K562 (cell line): ENCODE results near the gene MRAS. TPM values are rescaled to one million over a fixed set of nuclear protein-coding genes. Genes with fewer than 3 reads are reported as not detected.

Experiments used
- ATAC-seq: fragments of 200-7000 bp; cut with Tn5 transposase; 3 replicates; pipeline ENCODE4 v1.9.1; 2020; ENCODE audit warnings: moderate library complexity
- BruUV-seq: library from RNA; stranded (reverse); fragments of 400-500 nt; replicated peaks from 2 replicates; lab custom pipeline; 2021; lab: Mats Ljungman, UMichigan
- CTCF ChIA-PET: fragments of 300-600 bp; formaldehyde crosslinking; extraction: SDS; loops from one replicate; lab custom pipeline; 2021; ENCODE audit warnings: low intra/inter-chr PET ratio; lab: Yijun Ruan, JAX
- POLR2A ChIA-PET: fragments of 300-600, 350-650 bp; sonication (Branson Sonifier 250); formaldehyde crosslinking; extraction: SDS; loops from one replicate; lab custom pipeline; 2021; ENCODE audit warnings: antibody characterized with exemption, inconsistent platforms; lab: Yijun Ruan, JAX
- DNase-seq, 4 experiments: peaks; one replicate each; pipeline versions ENCODE4 v3.0.0 to v3.0.0-alpha.2; 2011 to 2018; ENCODE audit warnings: low spot score in 3 of 4, mixed read lengths in 3 of 4; ENCODE audit errors: extremely low read depth in 1 of 4
- FAIRE-seq: peaks from 2 replicates; lab custom pipeline; 2011; peaks lifted over from hg19 to GRCh38; lab: Jason Lieb, UNC
- H2AFZ ChIP-seq: 2 replicates; pipeline ENCODE4 v1.6.0; 2011; ENCODE audit warnings: low read depth, low read length, control low read depth, inconsistent platforms
- H3K27ac ChIP-seq: fragments of 200-600 bp; 3 replicates; pipeline ENCODE4 v1.8.0; 2011; ENCODE audit warnings: low read depth, mild to moderate bottlenecking, control low read depth, inconsistent platforms, low read length, moderate library complexity, mixed read lengths; ENCODE audit errors: extremely low read depth
- H3K27me3 ChIP-seq, 2 experiments: fragments of 300-600 bp in 1 of 2; 2 replicates in 1 of 2; 3 replicates in 1 of 2; pipeline versions ENCODE4 v1.6.0 to v1.8.0; 2011; ENCODE audit warnings: inconsistent platforms in 2 of 2, low read length in 2 of 2, mild to moderate bottlenecking in 1 of 2, mixed read lengths in 1 of 2, moderate library complexity in 1 of 2; ENCODE audit not compliant: control insufficient read depth in 2 of 2, insufficient read depth in 2 of 2
- H3K36me3 ChIP-seq: fragments of 300-600 bp; 3 replicates; pipeline ENCODE4 v1.8.0; 2011; ENCODE audit warnings: mild to moderate bottlenecking, low read length, inconsistent platforms; ENCODE audit not compliant: control insufficient read depth, insufficient read depth
- H3K4me1 ChIP-seq, 2 experiments: fragments of 200-600 bp in 1 of 2; replicated peaks in 1 of 2; 2 replicates in 1 of 2; 3 replicates in 1 of 2; pipeline versions ENCODE4 v1.5.1 to v1.8.0; 2011; ENCODE audit warnings: inconsistent platforms in 2 of 2, low read length in 2 of 2, mild to moderate bottlenecking in 1 of 2, mixed read lengths in 1 of 2, moderate library complexity in 1 of 2; ENCODE audit not compliant: control insufficient read depth in 2 of 2, insufficient read depth in 2 of 2
- H3K4me2 ChIP-seq: 2 replicates; pipeline ENCODE4 v1.6.1; 2011; ENCODE audit warnings: low read length, control low read depth, inconsistent platforms, mixed read lengths; ENCODE audit not compliant: insufficient read depth
- H3K4me3 ChIP-seq: fragments of 200-600 bp; sonication (generic), shearing (Covaris generic); 2 replicates; pipeline ENCODE4 v1.5.1; 2016; ENCODE audit warnings: control low read depth, inconsistent platforms
- H3K79me2 ChIP-seq: fragments of 200-600 bp; 3 replicates; pipeline ENCODE4 v1.8.0; 2011; ENCODE audit warnings: low read length, inconsistent platforms; ENCODE audit not compliant: control insufficient read depth, insufficient read depth
- H3K9ac ChIP-seq, 2 experiments: 2 replicates each; pipeline versions ENCODE4 v1.6.0 to v1.6.1; 2011; ENCODE audit warnings: low read depth in 2 of 2, low read length in 2 of 2, control low read depth in 1 of 2, inconsistent platforms in 1 of 2, mild to moderate bottlenecking in 1 of 2, mixed read lengths in 1 of 2; ENCODE audit not compliant: insufficient read depth in 1 of 2
- H3K9me1 ChIP-seq: one replicate; pipeline ENCODE4 v1.6.0; 2011; ENCODE audit warnings: inconsistent platforms, mild to moderate bottlenecking, low read length, moderate library complexity; ENCODE audit not compliant: control insufficient read depth, insufficient read depth
- H3K9me3 ChIP-seq: replicated peaks from 2 replicates; pipeline ENCODE4 v1.5.1; 2011; ENCODE audit warnings: low read depth, low read length, inconsistent platforms; ENCODE audit not compliant: control insufficient read depth, insufficient read depth
- H4K20me1 ChIP-seq: replicated peaks from 2 replicates; pipeline ENCODE4 v1.6.1; 2011; ENCODE audit warnings: low read length, inconsistent platforms, mixed read lengths; ENCODE audit not compliant: control insufficient read depth, insufficient read depth
- ARID1B ChIP-seq: fragments of 450-650 bp; IDR thresholded peaks from 2 replicates; pipeline ENCODE4 v1.6.1; 2016; ENCODE audit warnings: antibody characterized with exemption, mild to moderate bottlenecking, inconsistent platforms
- BRCA1 ChIP-seq, 2 experiments: fragments of 450-650 bp in 1 of 2; sonication (generic) in 1 of 2; formaldehyde crosslinking in 1 of 2; IDR thresholded peaks; 2 replicates each; pipeline versions ENCODE4 v1.5.0 to v1.6.1; 2017 to 2020; ENCODE audit warnings: mild to moderate bottlenecking in 1 of 2, missing genetic modification reagents in 1 of 2
- CBFA2T2 ChIP-seq: fragments of 450-650 bp; conservative IDR thresholded peaks from 2 replicates; pipeline ENCODE4 v1.6.1; 2017; ENCODE audit warnings: mild to moderate bottlenecking
- CBFA2T3 ChIP-seq: fragments of 450-650 bp; IDR thresholded peaks from 2 replicates; pipeline ENCODE4 v1.6.1; 2017
- FOSL1 ChIP-seq: fragments of 200-800 bp; sonication (Bioruptor generic); conservative IDR thresholded peaks from 2 replicates; pipeline ENCODE4 v1.6.1; 2016; ENCODE audit warnings: missing genetic modification characterization, missing compliant biosample characterization
- FOXM1 ChIP-seq, 2 experiments: fragments of 450-650 bp in 1 of 2; sonication (generic) in 1 of 2; formaldehyde crosslinking in 1 of 2; IDR thresholded peaks; 2 replicates each; pipeline versions ENCODE4 v1.6.1 to v1.9.0; 2017 to 2022; ENCODE audit warnings: low read depth in 2 of 2, mild to moderate bottlenecking in 2 of 2, missing genetic modification reagents in 1 of 2, moderate library complexity in 1 of 2
- GABPB2 ChIP-seq: fragments of 250-450 bp; sonication (Bioruptor Pico); conservative IDR thresholded peaks from 2 replicates; pipeline ENCODE4 v1.5.1; 2021; ENCODE audit warnings: mild to moderate bottlenecking
- HDAC2 ChIP-seq: fragments of 450-650 bp; IDR thresholded peaks from 2 replicates; pipeline ENCODE4 v1.6.1; 2016; ENCODE audit warnings: mild to moderate bottlenecking
- JUND ChIP-seq, 2 experiments: IDR thresholded peaks; 2 replicates in 1 of 2; 3 replicates in 1 of 2; pipeline ENCODE4 v1.6.1; 2011; ENCODE audit warnings: borderline replicate concordance in 2 of 2, low read depth in 2 of 2, low read length in 2 of 2, improper control_type of control experiment in 1 of 2, missing biosample characterization in 1 of 2, missing genetic modification characterization in 1 of 2, missing genetic modification reagents in 1 of 2
- NRF1 ChIP-seq, 2 experiments: fragments of 450-650 bp; IDR thresholded peaks in 1 of 2; conservative IDR thresholded peaks in 1 of 2; 2 replicates each; pipeline ENCODE4 v1.6.1; 2014; ENCODE audit warnings: mild to moderate bottlenecking in 2 of 2
- PKNOX1 ChIP-seq: fragments of 450-650 bp; IDR thresholded peaks from 2 replicates; pipeline ENCODE4 v1.6.1; 2016
- RCOR1 ChIP-seq, 2 experiments: IDR thresholded peaks; 2 replicates each; pipeline ENCODE4 v1.6.1; 2012; ENCODE audit warnings: low read depth in 2 of 2, low read length in 2 of 2, borderline replicate concordance in 1 of 2, improper control_type of control experiment in 1 of 2
- SIX5 ChIP-seq, 2 experiments: IDR thresholded peaks; 2 replicates each; pipeline ENCODE4 v1.6.1; 2011; ENCODE audit warnings: low read length in 2 of 2, borderline replicate concordance in 1 of 2, low read depth in 1 of 2, mild to moderate bottlenecking in 1 of 2, moderate library complexity in 1 of 2; ENCODE audit not compliant: insufficient read depth in 1 of 2
- SMARCE1 ChIP-seq: fragments of 450-650 bp; IDR thresholded peaks from 2 replicates; pipeline ENCODE4 v1.7.1; 2016; ENCODE audit warnings: mild to moderate bottlenecking
- SP2 ChIP-seq: IDR thresholded peaks from 2 replicates; pipeline ENCODE4 v1.6.1; 2011; ENCODE audit warnings: mild to moderate bottlenecking, low read depth, low read length, moderate library complexity; ENCODE audit not compliant: poor library complexity, severe bottlenecking; ENCODE audit errors: extremely low read depth
- TBP ChIP-seq: optimal IDR thresholded peaks from 2 replicates; pipeline ENCODE3; 2011; ENCODE audit warnings: low read depth, low read length, improper control_type of control experiment
- TEAD4 ChIP-seq, 2 experiments: sonication (generic) in 1 of 2; formaldehyde crosslinking in 1 of 2; IDR thresholded peaks; 2 replicates each; pipeline versions ENCODE4 v1.6.1 to v1.8.0; 2012 to 2022; ENCODE audit warnings: borderline replicate concordance in 1 of 2, inconsistent platforms in 1 of 2, low read length in 1 of 2, mild to moderate bottlenecking in 1 of 2, missing genetic modification reagents in 1 of 2
- ZNF253 ChIP-seq: fragments of 250-450 bp; sonication (Bioruptor Pico); conservative IDR thresholded peaks from 2 replicates; pipeline ENCODE4 v1.6.1; 2021; ENCODE audit warnings: mild to moderate bottlenecking
- ZNF347 ChIP-seq: fragments of 450-650 bp; formaldehyde crosslinking; IDR thresholded peaks from 2 replicates; pipeline ENCODE4 v1.4.0; 2020; ENCODE audit warnings: low read depth, mild to moderate bottlenecking, moderate library complexity
- WGBS: fragments of 100-300 bp; shearing (Covaris generic); methylation state at CpG from one replicate; pipeline ENCODE4 v1.1.6; 2016; ENCODE audit warnings: low coverage, mixed read lengths; ENCODE audit not compliant: insufficient coverage; ENCODE audit errors: missing lambda C conversion rate; 5-methylcytosine and 5-hydroxymethylcytosine counted together
- in situ Hi-C: fragments of 300-500 bp; cut with MboI; formaldehyde crosslinking; loops from 4 replicates; pipeline ENCODE4 v1.15.0; 2018; ENCODE audit warnings: inconsistent platforms, mixed read lengths
- intact Hi-C: fragments of 100-400 bp; cut with micrococcal nuclease; formaldehyde crosslinking; loops from 2 replicates; pipeline ENCODE4 v1.14.2; 2022
- polyA plus RNA-seq, 8 experiments: library from polyadenylated mRNA; depleted of rRNA in 4 of 8; stranded (reverse) in 5 of 8; unstranded in 3 of 8; fragments of >200 nt; fragmentation: Nextera tagmentation in 2 of 8; fragmentation: Illumina TruSeq in 1 of 8; extraction: Ambion mirVana in 2 of 8; extraction: Trizol in 1 of 8; gene quantifications; 2 replicates each; pipeline versions ENCODE4 v1.2.1 to v1.2.3, GENCODE V29; 2011 to 2014; ENCODE audit warnings: inconsistent platforms in 1 of 8, missing spikeins in 1 of 8
- total RNA-seq, 7 experiments: library from RNA; depleted of rRNA in 6 of 7; stranded (reverse); fragments of >200 nt in 6 of 7; fragmentation: Illumina TruSeq in 2 of 7; extraction: Trizol in 2 of 7; gene quantifications; 2 replicates each; pipeline versions ENCODE4 v1.2.1 to v1.2.3, GENCODE V29; 2011 to 2021; ENCODE audit warnings: low replicate concordance in 1 of 7
- TF ChIP-seq, protein P1 (sequence below): fragments of 200-800 bp; sonication (Bioruptor generic); IDR thresholded peaks from 2 replicates; pipeline ENCODE4 v1.6.1; 2017; ENCODE audit warnings: missing genetic modification characterization, missing compliant biosample characterization

Gene MRAS
- total and polyA plus RNA-seq, 9 of the 15 experiments (the other 6 are each of a cell fraction or from before 2014, with no cell fraction given) = 1.5 to 10.0 (median 5.0) TPM

GRCh38 chr3:138442433-138442832 is 94.1 kb downstream of the MRAS start:
- peak; percentile 98 for ATAC-seq
- H3K4me3 ChIP-seq = no peak overlapping the region
- H3K9ac ChIP-seq = no peak overlapping the region
- no peak overlapping the region for H3K27ac ChIP-seq
- peaks cover 0 to 29% of the 10 kb centered on the region in 2 experiments; a peak in 2 of 5 replicates for H3K27me3 ChIP-seq
- FAIRE-seq = peak; percentile 91
- H2AFZ ChIP-seq = no peak overlapping the region
- WGBS = 0% methylated on average over 5 of the region's 5 CpGs
- no peaks in the 10 kb centered on the region for H3K9me1 ChIP-seq
- POLR2A ChIA-PET = interaction anchor here (0.5 to 0.7 kb wide), 4 partner anchors 134 to 513 kb away, joined by 3 read pairs; no protein-coding TSS in a partner anchor
- CTCF ChIA-PET = no interaction called here
- H3K4me1 ChIP-seq = peaks cover 0 to 10% of the 10 kb centered on the region in 2 experiments; a peak in 4 of 5 replicates
- peak; percentile 79 to 83 (median 82) for DNase-seq
- no peak overlapping the region for H3K4me2 ChIP-seq
- H4K20me1 ChIP-seq = no peaks in the 10 kb centered on the region; the same call in 1 of the 2 replicates
- no peaks in the 10 kb centered on the region for H3K79me2 ChIP-seq
- no peaks in the 10 kb centered on the region for H3K9me3 ChIP-seq
- no peaks in the 10 kb centered on the region for H3K36me3 ChIP-seq
- in situ Hi-C loops = no loop called here
- BruUV-seq = no TSS peak
- intact Hi-C loops = no loop called here
- TF ChIP-seq ARID1B (peak; percentile 77), ZNF253 (CRISPR knock-in tag) (no peak), FOSL1 (tag) (peak; percentile 78), SMARCE1 (0 out of 2 replicates have a peak, but pooled peaks have one; percentile 39), RCOR1 (IDR thresholded peaks at IDR 0.05; ENCODE audit: borderline replicate concordance in 1 of 2, low read depth in 2 of 2, low read length in 2 of 2) (peak in 1 of 2 experiments; percentile 76; a peak in 2 of 4 replicates), PKNOX1 (peak; percentile 92), HDAC2 (peak; percentile 37; the same call in 1 of the 2 replicates), GABPB2 (CRISPR knock-in tag) (no peak), ZNF347 (CRISPR knock-in tag) (no peak), CBFA2T3 (peak; percentile 90), FOXM1 (IDR thresholded peaks at IDR 0.05; ENCODE audit: low read depth) (peak; percentile 48; the same call in 1 of the 2 replicates), FOXM1 (CRISPR knock-in tag; IDR thresholded peaks at IDR 0.05; ENCODE audit: low read depth) (no peak), TEAD4 (IDR thresholded peaks at IDR 0.05; ENCODE audit: low read length) (peak; percentile 78), TEAD4 (CRISPR knock-in tag; IDR thresholded peaks at IDR 0.05; ENCODE audit: borderline replicate concordance) (no peak), SIX5 (IDR thresholded peaks at IDR 0.05; ENCODE audit: borderline replicate concordance in 1 of 2, insufficient read depth in 1 of 2, low read depth in 1 of 2, low read length in 2 of 2) (no peak), TBP (no peak), CBFA2T2 (peak; percentile 79), SP2 (no peak), NRF1 (conservative IDR thresholded peaks at IDR 0.05 in 1 of 2, IDR thresholded peaks at IDR 0.05 in 1 of 2) (peak; percentile 65 to 73), JUND (IDR thresholded peaks at IDR 0.05; ENCODE audit: borderline replicate concordance, low read depth, low read length) (peak; percentile 89), JUND (tag; IDR thresholded peaks at IDR 0.05; ENCODE audit: borderline replicate concordance, low read depth, low read length) (peak; percentile 82; the same call in 2 of the 3 replicates), BRCA1 (IDR thresholded peaks at IDR 0.05) (no peak), BRCA1 (CRISPR knock-in tag; IDR thresholded peaks at IDR 0.05) (no peak)
- TF ChIP-seq, protein P1, sequence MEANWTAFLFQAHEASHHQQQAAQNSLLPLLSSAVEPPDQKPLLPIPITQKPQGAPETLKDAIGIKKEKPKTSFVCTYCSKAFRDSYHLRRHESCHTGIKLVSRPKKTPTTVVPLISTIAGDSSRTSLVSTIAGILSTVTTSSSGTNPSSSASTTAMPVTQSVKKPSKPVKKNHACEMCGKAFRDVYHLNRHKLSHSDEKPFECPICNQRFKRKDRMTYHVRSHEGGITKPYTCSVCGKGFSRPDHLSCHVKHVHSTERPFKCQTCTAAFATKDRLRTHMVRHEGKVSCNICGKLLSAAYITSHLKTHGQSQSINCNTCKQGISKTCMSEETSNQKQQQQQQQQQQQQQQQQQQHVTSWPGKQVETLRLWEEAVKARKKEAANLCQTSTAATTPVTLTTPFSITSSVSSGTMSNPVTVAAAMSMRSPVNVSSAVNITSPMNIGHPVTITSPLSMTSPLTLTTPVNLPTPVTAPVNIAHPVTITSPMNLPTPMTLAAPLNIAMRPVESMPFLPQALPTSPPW (CRISPR knock-in tag) = 0 out of 2 replicates have a peak, but pooled peaks have one; percentile 14
